ENCODE data around the gene PDE4B. TPM values are rescaled to one million over a fixed set of nuclear protein-coding genes. Genes with fewer than 3 reads are reported as not detected.
"Not testable (repeated sequence)": the region's sequence is repeated elsewhere in the genome, so short reads cannot be mapped to it uniquely, and the experiment has no call there.

Gene PDE4B
- total RNA-seq, 1 donor from 2014 or later = 6.8 TPM

GRCh38 chr1:65942476-65942875, 149.8 kb downstream of the PDE4B start:
- DNase-seq (ENCODE audit: low spot score) = no peak
- intact Hi-C loops (cut with DNase I) = no loop called here

DNA sequence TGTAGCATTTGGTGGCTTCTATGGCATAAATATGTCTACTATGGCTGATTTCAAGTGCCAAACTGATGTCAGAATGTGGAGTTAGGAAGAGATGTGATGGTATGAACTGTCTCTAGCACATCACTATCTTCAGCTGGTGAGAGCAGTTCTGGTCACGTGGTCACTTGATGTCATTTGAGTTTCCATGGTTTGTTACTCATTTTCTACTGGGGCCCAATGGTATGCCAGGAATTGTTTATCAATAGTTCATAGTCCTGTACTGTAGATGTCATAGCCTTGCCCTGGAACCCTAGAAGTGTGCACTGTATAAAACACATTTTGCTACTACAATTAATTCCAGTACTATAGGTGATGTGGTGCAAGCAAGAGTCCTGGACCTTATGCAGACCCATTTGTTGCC, 153.7 kb downstream of the PDE4B start:
- intact Hi-C loops (cut with DNase I) = no loop called here
- no peak for DNase-seq (ENCODE audit: low spot score)

GRCh38 chr1:65946960-65947359, 154.3 kb downstream of the PDE4B start:
- DNase-seq (ENCODE audit: low spot score) = no peak
- intact Hi-C loops (cut with DNase I) = no loop called here

DNA sequence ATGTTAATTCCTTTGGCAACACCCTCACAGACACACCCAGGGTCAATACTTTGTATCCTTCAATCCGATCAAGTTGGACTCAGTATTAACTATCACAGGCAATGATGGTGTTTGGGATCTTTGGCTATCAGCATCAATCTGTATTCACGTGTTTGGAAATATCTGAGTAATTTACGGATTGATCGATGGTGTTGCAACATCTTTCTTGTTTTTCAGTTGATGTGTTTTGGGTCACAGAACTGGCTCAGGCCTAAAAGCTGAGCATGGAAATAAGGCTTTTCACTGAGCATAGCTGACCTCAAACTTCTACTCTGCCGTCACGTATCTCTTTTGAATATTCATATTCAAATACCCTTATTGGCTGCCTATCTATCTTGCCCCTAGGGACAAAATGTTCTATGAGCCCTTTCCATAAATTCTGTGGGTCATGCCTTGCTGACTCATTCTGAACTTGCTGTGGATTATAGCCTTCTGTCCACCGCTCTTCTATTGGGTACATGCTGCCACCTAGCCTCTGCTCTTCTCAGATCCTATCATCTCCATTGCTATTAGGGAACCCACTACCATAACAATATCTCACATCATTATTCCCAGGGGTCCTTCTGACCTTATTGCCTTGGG, 156.0 kb downstream of the PDE4B start:
- intact Hi-C loops (cut with DNase I) = no loop called here
- no peak for DNase-seq (ENCODE audit: low spot score)

DNA sequence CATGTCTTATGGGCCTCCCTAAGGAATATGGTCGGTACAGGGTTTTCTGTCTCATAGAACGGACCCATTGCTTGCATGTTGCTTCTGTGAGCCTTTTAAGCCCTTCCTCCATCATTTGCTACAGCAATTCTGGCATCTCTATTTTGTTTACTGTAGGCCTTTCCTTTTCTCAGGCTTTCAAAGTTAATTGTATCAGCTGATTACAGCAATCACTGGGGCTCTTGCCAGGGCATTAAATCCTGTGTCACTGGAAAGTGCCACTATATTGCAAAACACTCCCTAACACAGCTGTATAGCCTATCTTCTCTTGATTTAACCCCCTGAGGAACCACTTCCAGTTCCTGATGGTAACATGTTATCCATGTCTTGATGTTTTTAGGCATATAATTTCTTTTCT, 156.5 kb downstream of the PDE4B start:
- DNase-seq (ENCODE audit: low spot score) = no peak
- intact Hi-C loops (cut with DNase I) = no loop called here

DNA sequence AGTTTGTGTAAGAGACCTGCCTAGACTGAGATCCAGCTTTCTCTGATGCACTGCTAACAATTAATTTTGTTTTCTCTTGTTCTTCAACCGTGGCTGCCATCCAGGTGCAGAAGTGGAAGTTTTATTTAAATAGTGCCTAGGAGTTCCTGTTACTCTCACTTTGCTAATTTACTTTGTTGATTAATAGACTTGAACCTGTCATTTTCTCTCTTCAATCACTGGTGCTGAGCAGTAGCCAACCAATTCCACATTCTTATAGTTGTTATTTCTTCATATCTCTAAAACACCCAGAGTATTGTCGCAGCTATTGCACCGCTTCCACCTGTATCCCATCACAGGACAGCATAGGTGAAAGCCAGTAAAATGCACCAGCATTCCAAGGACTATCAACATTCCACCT, 157.2 kb downstream of the PDE4B start:
- DNase-seq (ENCODE audit: low spot score) = no peak
- intact Hi-C loops (cut with DNase I) = no loop called here

DNA sequence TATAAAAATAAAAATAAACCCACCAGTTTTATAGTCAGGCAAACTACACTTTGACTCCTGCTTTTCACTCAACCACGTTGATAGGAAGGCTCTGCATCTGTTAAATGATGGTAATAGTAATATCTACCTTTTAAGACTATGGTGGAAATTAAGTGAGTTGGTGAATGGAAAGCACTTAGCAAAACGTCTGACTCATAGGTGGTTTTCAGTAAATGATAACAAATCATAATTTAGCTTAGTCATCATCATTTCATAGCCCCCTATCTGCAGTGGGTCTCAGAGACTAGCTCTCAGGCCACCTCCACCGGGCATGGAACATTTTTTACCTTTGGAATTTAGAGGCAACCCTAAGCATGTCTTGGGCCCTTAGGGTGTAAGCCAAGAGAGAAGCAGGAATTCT, 160.0 kb downstream of the PDE4B start:
- no peak for DNase-seq (ENCODE audit: low spot score)
- intact Hi-C loops (cut with DNase I) = no loop called here

GRCh38 chr1:65953170-65953569, 160.5 kb downstream of the PDE4B start:
- DNase-seq (ENCODE audit: low spot score) = no peak
- intact Hi-C loops (cut with DNase I) = no loop called here

DNA sequence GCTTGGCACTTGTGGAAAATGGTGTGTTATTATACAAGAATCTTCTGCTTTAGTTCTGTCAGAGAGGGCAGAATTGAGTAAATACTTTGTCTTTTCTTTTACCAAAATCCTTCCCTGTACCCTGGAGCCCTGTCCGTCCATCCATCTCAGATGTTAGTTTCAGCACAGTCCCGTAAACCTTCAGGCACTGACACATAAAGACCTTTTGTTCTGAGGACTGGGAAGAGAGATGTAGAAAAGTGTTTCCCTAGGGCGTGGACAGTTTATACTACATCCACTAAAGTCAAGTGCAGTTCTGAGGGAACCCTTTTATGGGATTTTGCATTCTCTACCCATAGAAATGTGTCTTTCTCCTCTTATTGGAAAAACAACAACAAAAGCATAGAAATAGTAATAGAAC, 162.4 kb downstream of the PDE4B start:
- DNase-seq (ENCODE audit: low spot score) = no peak
- intact Hi-C loops (cut with DNase I) = no loop called here

GRCh38 chr1:65955503-65955902, 162.8 kb downstream of the PDE4B start:
- intact Hi-C loops (cut with DNase I) = no loop called here
- no peak for DNase-seq (ENCODE audit: low spot score)

- intact Hi-C loops (cut with DNase I) = loop anchor here (1.0 to 2.0 kb wide), 2 partner anchors 284 to 488 kb away; no protein-coding TSS in a partner anchor
- DNase-seq (ENCODE audit: low spot score) = no peak
Measured at GRCh38 chr1:65958561-65959350, 166.1 kb downstream of the PDE4B start.

DNA sequence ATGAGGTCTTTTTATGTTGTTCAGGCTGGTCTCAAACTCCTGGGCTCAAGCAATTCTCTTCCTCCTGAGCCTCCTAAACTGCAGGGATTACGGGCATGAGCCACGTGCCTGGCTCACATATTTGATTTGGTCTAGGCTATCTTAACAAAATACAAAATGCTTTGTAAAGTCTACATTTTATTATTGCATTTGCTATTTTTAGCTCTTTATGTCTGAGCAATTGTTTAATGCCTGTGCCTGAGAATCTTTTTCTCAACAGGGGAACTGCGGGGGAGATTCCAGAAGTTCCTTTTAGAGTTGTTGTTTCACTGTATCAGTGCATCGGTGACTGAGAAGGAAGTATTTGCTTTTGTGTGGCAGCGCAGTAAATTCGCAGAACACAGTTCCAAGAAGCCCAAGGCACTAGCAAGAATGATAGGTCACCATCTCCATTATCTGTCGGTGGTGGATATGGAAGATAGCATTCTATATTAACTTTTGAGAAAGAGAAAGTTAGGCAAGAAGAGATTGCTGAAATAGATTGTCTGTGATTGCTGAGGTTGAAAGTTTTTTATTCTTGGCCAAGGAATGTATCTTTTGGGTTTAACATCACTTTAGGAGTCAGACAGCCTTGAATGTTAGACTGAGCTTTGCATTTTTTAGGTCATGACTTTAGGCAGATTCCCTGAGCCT, 167.3 kb downstream of the PDE4B start:
- DNase-seq (ENCODE audit: low spot score) = no peak
- intact Hi-C loops (cut with DNase I) = loop anchor here (1.0 to 2.0 kb wide), 2 partner anchors 282 to 487 kb away; no protein-coding TSS in a partner anchor

DNA sequence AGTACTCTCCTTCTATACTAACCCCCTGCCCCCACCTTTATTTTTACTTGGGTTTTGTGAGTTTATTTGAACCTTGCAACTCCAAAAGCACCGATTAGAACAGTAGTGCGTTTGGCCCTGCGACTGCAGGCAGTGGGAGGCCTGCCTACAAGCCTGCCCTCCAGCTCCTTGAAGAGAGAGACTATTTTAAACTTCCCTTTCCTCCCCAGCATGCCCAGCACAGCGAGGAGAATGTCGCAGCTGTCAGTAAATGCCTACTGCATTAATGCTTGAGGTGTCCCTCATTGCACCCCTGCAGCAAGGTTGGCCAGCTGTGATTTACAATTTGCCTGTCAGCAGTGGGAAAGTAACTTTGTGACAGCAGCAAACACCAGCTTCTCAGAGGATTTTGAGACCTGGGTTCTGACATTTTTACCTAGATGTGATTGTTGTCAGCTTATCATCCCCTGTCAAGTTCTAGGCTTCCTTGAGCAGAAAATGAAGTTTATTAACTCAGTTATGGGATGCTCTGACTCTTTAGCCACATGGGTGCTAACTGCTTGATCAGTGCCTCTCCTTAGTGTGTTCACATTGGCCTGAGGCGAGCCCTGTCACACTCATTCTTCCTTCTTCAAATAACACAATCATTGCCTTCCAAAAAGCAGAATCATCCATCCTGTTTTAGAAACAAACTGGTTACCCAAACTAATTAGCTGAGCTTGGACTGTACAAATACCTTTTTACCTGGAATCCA, 170.6 kb downstream of the PDE4B start:
- DNase-seq (ENCODE audit: low spot score) = no peak
- intact Hi-C loops (cut with DNase I) = no loop called here

GRCh38 chr1:65964123-65964522, 171.4 kb downstream of the PDE4B start:
- DNase-seq (ENCODE audit: low spot score) = no peak
- intact Hi-C loops (cut with DNase I) = no loop called here

GRCh38 chr1:65965112-65965996, 172.7 kb downstream of the PDE4B start:
- intact Hi-C loops (cut with DNase I) = no loop called here
- no peak for DNase-seq (ENCODE audit: low spot score)

- DNase-seq (ENCODE audit: low spot score); intact Hi-C loops (cut with DNase I): not testable (repeated sequence)
Measured at GRCh38 chr1:65967492-65967891, 174.8 kb downstream of the PDE4B start.

GRCh38 chr1:65971547-65971946, 178.9 kb downstream of the PDE4B start:
- no peak for DNase-seq (ENCODE audit: low spot score)
- intact Hi-C loops (cut with DNase I) = no loop called here

- intact Hi-C loops (cut with DNase I) = no loop called here
- no peak for DNase-seq (ENCODE audit: low spot score)
Measured at GRCh38 chr1:65975708-65976107, 183.0 kb downstream of the PDE4B start.

Measured in cardiac septum (tissue), 1 donor.